IMR-90 (cell line): ENCODE measurements around the gene POLR1H. TPM values are rescaled to one million over a fixed set of nuclear protein-coding genes. Genes with fewer than 3 reads are reported as not detected.

ENCODE experiments used
- microRNA-seq, 2 experiments: library from miRNA; stranded (forward) in 1 of 2; unstranded in 1 of 2; fragments of 10-50 nt in 1 of 2; fragments of <30 nt in 1 of 2; gene quantifications in 1 of 2; microRNA quantifications in 1 of 2; one replicate each; pipeline versions ENCODE3 to v1.1.0; 2013 to 2020; ENCODE audit not compliant: insufficient read depth in 1 of 2, insufficient read length in 1 of 2, unreplicated experiment in 1 of 2
- polyA plus RNA-seq, 3 experiments: library from polyadenylated mRNA; depleted of rRNA; stranded (reverse); fragments of >200 nt; gene quantifications; 2 replicates each; pipeline ENCODE4 v1.2.3, GENCODE V29; 2012; ENCODE audit warnings: low replicate concordance in 1 of 3
- small RNA-seq, 5 experiments: library from RNA; depleted of rRNA; stranded (forward); fragments of <200 nt; gene quantifications; one replicate each; pipeline ENCODE3, GENCODE V24; 2012
- total RNA-seq: library from RNA; depleted of rRNA; stranded (reverse); fragments of >200 nt; gene quantifications from 2 replicates; pipeline ENCODE4 v1.2.3, GENCODE V29; 2012; rRNA removed

The POLR1H gene
- total and polyA plus RNA-seq, 2 of the 4 experiments (the other 2 are of a cell fraction): 24.6 to 34.6 TPM

Small RNA genes within 50 kb of the gene (microRNA-seq; reads per million reads assigned to microRNA genes)
- gene RF02218 (ENCODE audit: insufficient read depth, insufficient read length): not detected
- not detected for gene RF02219 (ENCODE audit: insufficient read depth, insufficient read length)
- gene RF02220 (ENCODE audit: insufficient read depth, insufficient read length): not detected

Small RNA genes within 50 kb of the gene (small RNA-seq; reads per million reads assigned to genes)
- gene RF02218 (0 reads per million in 5 experiments), gene RF02219 (0 reads per million in 5 experiments), gene RF02220 (0 reads per million in 5 experiments)

Other genes with a start within 250 kb of the POLR1H start
- not detected in 2 replicates for gene HLA-G, start 233.4 kb upstream of the POLR1H start, total RNA-seq
- not detected in 2 replicates for gene HLA-G, start 233.4 kb upstream of the POLR1H start, polyA plus RNA-seq (2012; rRNA removed)
- 76.4 and 94.5 TPM in 2 replicates for gene HLA-A, start 118.7 kb upstream of the POLR1H start, total RNA-seq
- gene HLA-A, start 118.7 kb upstream of the POLR1H start, polyA plus RNA-seq (2012; rRNA removed): 218 and 239 TPM in 2 replicates
- 15.6 and 16.7 TPM in 2 replicates for gene PPP1R11, start 5.9 kb downstream of the POLR1H start, total RNA-seq
- 44.6 and 46.0 TPM in 2 replicates for gene PPP1R11, start 5.9 kb downstream of the POLR1H start, polyA plus RNA-seq (2012; rRNA removed)
- gene RNF39, start 14.5 kb downstream of the POLR1H start, total RNA-seq: not detected in 2 replicates
- not detected in 2 replicates for gene RNF39, start 14.5 kb downstream of the POLR1H start, polyA plus RNA-seq (2012; rRNA removed)
- not detected in 2 replicates for gene TRIM31, start 51.8 kb downstream of the POLR1H start, total RNA-seq
- not detected in 2 replicates for gene TRIM31, start 51.8 kb downstream of the POLR1H start, polyA plus RNA-seq (2012; rRNA removed)
- not detected in 2 replicates for gene TRIM40, start 74.9 kb downstream of the POLR1H start, total RNA-seq
- not detected in 2 replicates for gene TRIM40, start 74.9 kb downstream of the POLR1H start, polyA plus RNA-seq (2012; rRNA removed)
- not detected in 2 replicates for gene TRIM10, start 99.9 kb downstream of the POLR1H start, total RNA-seq
- not detected in 2 replicates for gene TRIM10, start 99.9 kb downstream of the POLR1H start, polyA plus RNA-seq (2012; rRNA removed)
- not detected in 2 replicates for gene TRIM15, start 102.3 kb downstream of the POLR1H start, total RNA-seq
- not detected in 2 replicates for gene TRIM15, start 102.3 kb downstream of the POLR1H start, polyA plus RNA-seq (2012; rRNA removed)
- 22.6 and 23.3 TPM in 2 replicates for gene TRIM26, start 152.1 kb downstream of the POLR1H start, total RNA-seq
- 23.8 and 24.6 TPM in 2 replicates for gene TRIM26, start 152.1 kb downstream of the POLR1H start, polyA plus RNA-seq (2012; rRNA removed)